NCI-H1694 treated with DMSO at 0.1 percent for 48 hours (cell line): Measurements from ENCODE around the gene ADGRL3.

Source experiments
- DNase-seq: peaks from one replicate; lab custom pipeline; 2025; lab: John Stamatoyannopoulos, UW

The ADGRL3 gene

DNA sequence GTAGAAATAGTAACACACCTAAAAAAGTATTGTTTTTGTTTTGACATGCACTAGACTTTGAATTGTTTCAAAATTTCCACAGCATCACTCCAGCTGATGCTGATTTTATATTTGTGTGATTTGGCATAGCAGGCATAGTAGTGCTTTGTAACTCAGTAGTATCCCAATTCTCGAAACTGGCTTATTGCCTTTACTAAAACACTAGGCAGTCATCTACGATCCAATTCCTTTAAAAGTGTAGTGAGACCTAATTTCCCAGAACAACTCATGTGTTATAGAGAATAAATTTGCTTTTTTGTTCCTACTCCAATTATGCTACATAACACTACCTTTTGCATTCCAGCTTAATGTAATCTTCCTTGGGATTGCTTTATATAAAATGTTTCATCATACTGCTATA lies 797.7 kb downstream of the ADGRL3 start:
- DNase-seq = no peak

DNA sequence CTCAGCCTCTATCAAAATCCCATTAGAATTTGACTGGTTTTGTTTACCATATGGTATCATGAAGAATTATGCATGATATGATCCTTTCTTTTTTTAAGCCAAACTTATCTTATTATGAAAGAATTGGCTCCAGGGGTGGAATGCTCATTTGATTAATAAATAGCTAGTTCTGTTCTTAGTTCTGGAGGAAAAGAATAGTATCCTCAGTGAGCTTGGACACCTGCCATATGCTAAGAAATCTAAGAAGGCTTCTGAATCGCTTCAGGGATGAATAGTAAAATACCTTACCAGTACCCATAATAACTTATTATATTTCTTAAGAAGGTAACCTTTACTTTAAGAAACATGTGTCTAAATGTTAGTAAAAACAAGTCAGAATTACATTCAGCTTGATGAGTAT lies 803.6 kb downstream of the ADGRL3 start:
- DNase-seq = no peak

DNA sequence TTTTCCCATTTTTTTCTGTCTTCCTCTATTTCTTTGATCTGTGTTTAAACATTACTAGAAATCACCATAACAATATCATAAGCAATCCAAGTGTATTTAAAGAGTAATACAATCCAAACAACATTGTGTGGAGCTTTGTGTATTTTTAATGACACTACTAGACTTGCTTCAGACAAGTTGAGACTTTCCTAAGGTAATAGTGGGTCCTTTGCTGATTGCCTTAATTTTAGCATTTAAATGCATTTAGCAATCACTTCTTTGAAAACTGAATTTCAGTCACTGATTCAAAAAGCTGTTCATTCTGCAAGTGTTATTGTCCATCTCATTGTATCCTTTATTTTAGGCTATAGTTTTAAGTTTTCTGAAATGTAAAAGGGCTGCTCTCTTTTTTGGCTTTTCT lies 804.8 kb downstream of the ADGRL3 start:
- DNase-seq = no peak

DNA sequence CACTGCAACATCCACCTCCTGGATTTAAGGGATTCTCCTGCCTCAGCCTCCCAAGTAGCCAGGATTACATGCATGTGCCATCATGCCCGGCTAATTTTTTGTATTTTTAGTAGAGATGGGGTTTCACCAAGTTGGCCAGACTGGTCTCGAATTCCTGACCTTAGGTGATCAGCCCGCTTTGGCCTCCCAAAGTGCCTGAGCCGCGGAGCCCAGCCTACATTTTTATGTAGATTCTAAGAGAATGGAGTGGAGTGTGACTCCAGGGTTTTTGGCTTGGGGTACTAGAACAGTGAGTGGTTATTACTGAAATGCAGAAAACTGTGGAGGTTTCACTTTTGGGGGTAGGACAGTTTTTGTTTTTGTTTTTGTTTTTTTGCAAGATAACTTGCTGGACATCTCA lies 806.0 kb downstream of the ADGRL3 start:
- DNase-seq = no peak

DNA sequence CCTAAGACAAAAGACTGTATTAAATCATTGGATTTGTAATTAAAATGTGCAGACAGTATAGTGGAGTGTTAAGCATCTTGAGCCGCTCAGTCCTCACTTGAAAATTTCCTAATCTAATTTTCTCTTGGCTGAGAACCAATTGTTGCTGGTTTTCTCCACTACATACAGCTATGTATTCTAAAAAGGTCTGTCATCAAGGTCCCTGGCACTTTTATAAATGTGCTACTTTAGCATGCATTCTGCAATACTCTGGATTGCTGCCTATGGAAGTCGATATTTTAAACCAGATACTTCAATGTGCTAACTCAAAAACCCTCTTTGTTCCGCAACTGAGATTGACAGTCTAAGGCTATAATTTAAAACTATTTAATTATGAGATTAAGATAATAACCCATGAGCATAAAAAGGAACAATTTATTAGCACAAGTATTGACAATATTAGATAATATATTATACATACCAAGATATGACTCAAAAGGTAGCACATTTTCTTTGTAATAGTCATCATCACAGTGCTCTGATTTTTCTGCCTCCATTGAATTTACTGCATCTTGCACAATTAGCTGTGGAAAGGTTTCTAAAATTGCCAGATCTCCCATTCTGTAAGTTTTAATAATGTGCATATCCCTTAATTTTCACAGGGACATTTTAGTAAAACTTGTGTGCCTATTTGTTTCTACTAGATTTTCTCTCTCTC lies 815.1 kb downstream of the ADGRL3 start:
- no peak for DNase-seq

DNA sequence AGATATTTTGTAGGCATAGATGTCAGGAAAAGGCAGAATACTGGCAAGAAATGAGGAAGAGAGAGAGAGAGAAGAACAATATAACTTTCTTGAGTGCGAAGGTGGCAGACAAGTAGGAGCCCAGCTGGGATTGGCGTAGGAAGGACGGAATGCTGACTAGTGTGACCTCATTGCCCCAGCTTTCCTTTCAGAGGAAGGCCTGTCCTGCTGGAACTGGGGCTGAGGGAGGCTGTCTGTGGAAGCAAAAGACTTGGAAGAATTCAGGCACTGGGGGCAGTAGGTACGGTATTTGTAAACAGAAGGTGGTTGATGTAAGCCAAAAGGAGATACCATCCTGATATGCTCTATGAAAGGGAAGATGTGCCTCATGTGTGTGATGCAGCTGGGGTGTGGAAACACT lies 818.4 kb downstream of the ADGRL3 start:
- no peak for DNase-seq

DNA sequence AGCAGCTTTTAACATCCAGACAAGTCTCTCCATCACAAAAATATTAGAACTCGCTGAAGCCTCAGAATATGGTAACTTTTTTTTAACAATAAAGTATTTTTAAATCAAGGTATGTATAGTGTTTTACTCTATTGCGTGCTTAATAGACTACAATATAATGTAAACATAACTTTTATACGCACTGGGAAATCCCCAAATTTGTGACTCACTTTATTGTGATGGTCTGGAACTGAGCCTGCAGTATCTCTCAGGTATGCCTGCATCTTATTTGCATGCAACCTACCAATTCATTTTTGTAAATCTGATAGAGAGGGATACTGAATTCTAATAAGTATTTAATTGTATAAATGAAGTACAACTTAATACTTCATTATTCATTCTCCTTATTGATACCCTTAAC lies 823.5 kb downstream of the ADGRL3 start:
- DNase-seq = no peak

DNA sequence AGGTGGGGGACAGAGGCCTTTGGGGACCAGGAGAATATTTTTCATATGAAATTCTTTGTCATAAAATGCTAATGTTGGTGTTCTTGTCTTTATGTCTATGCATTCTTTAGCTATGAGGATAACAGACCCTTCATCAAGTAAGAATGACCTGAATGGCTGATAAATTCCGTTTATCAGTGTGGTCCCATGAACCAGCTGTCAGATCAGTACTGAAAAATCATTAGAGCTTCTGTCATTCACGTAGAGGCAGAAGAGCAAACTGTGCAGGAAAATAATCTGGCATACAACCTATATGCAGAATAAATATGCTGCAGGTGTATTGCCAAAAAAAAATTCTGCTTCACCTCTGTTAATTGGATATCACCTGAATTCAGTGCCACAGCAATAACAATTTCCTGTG lies 828.6 kb downstream of the ADGRL3 start:
- DNase-seq = no peak

DNA sequence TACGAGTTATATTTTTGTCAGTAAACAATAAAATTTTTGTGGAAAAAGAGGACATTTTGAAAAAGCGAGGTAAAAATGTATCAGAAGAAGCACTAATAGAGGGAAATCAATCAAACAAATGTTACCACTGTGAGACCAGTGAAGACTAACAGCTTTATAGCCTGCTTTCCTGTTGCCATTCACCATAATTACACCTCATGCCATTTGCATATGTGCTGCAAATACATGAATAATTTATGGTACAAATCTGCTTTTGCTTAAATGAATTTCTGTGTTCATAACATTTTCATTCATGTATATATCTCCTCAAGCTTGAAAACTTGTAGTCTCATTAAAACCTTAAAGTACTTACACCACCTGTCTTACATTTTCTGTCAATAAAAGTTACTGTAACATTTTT lies 830.8 kb downstream of the ADGRL3 start:
- no peak for DNase-seq

DNA sequence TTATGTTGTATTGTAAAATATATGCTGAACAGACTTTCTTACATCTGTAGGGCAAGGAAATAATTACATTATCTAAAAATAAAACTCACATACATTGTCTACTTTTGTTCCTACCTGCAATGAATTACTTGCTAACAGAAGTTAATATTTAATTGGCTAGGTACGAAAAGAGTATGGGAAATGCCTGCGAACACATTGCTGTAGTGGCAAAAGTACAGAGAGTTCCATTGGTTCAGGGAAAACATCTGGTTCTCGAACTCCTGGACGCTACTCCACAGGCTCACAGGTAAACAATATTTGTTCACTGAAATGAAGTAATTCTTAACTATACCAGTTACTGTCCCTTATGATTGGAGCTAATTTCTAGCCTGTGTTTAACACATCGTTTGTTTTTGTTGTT lies 837.4 kb downstream of the ADGRL3 start:
- no peak for DNase-seq

DNA sequence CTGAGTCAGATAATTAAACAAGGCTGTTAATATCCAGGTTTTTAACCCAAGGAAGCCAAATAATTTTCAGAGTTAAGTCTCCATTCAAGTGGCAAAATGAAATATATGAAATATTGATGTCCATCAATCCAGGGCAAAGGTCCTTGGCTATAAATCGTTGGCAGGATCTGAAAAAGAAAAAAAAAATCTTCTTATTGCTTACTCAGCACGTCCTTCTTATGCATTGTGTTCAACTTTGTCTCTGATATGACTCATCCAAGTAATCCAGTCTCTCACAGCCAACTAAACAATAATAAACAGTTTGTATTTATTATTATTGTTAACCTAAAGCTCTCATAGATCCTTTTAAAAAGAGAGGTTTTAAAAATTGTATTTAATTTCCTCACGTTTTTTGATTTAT lies 851.2 kb downstream of the ADGRL3 start:
- no peak for DNase-seq

DNA sequence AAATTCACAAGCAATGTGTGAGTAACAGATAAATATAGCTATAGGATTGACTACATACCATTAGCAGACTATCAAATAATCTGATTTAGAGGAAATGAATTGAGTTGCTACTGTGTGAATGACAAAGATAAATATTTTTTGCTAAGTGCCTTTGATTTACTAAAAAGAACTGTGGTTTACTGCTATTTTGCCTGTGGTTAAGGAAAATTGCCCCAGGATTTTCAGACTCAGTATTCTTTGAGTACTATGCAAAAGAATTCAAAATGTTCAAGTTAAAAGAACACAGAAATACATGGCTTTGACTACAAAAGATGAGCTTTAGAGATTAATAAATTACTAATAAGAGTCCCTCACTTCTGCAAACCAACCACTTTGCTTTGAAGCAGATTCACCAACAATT lies 853.8 kb downstream of the ADGRL3 start:
- no peak for DNase-seq

DNA sequence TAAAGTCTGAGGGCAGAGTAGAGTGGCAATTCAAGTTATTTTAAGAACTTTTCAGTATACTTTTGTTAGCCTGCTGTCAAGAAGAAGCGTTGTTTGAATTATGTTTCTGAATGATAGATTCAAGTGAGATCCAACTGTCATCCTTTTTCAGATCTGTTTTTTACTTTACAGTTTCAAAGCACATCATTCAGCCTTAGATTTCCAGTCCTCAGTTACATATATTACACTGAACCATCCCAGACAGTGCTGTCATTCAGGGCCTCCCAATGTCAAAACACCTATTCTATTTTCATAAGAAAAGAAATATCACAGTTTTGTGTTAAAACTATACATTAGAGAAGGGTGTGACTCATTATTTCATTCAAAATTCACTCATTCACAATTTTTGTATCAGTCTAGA lies 856.9 kb downstream of the ADGRL3 start:
- DNase-seq = no peak

DNA sequence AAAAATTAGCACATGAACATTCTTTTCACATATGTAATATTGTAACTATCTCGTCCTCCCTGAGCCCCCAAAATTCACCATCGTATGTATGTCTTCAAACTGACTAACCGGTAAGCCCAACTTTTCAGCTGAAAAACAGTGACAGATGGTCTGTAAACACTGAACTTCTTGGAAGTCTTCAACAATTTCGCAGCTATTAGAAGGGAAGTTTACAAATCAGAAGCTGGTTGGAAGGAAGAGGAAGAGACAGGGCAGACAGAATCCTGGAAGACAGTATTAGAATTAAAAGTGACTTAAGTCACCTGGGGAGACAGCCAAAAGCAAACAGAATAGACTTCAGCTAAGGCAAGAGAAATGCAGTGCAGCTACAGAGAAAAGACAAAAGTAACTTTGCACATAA lies 858.4 kb downstream of the ADGRL3 start:
- no peak for DNase-seq

DNA sequence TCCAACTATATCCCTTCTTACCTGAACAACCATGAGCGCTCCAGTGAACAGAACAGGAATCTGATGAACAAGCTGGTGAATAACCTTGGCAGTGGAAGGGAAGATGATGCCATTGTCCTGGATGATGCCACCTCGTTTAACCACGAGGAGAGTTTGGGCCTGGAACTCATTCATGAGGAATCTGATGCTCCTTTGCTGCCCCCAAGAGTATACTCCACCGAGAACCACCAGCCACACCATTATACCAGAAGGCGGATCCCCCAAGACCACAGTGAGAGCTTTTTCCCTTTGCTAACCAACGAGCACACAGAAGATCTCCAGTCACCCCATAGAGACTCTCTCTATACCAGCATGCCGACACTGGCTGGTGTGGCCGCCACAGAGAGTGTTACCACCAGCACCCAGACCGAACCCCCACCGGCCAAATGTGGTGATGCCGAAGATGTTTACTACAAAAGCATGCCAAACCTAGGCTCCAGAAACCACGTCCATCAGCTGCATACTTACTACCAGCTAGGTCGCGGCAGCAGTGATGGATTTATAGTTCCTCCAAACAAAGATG lies 870.2 kb downstream of the ADGRL3 start:
- no peak for DNase-seq

DNA sequence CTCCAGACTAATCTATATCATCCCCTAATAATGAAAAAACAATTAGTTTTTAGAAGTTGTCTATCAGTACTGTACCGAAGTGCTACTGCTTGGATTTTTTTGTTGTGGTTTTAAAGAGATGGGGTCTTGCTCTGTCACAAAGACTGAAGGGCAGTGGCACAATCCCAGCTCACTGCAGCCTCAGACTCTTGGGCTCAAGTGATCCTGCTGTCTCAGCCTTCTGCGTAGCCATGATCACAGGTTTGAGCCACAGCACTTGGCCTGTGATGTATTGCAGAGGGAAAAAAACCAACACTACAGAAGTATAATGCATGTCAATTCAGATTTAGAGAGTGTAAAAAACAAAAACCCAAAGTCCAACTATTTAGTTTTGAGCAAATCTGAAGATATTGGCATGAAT lies 875.0 kb downstream of the ADGRL3 start:
- no peak for DNase-seq

DNA sequence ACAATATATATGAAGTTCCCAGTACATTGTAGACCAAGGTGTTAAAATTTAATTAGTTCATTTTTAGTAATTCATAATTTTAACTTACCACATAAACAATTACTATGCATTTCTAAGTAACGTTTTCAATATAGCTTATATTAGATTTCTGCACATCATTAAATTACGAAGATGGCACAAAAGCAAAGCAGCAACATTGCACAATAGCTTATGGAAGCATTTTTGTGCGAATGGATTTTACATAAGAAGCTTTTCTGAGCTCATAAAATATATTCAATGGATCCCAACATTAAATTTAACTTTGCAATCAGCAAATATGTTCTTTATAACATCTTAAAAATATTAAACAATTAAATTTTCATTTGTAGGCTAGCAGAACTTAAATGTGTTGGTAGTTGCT lies 875.4 kb downstream of the ADGRL3 start:
- DNase-seq = no peak

DNA sequence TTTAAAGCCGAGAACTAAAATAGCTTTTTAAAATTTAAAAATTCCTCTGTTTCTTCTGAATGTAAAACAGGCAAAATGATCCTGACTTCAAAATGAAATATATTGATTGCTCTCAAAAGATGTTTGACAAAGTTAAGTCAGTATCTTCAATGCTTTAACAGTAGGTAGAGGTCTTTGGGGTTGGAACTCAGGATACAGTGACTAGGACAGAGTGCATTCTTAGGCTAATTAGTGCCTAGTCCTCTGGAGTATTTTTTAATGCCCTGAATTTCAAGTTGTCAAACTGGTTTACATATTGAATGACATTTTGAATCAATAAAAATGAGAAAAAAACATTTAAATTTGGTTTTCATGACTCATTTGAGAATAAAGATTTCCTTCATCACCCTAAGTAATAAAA lies 877.3 kb downstream of the ADGRL3 start:
- DNase-seq = no peak

DNA sequence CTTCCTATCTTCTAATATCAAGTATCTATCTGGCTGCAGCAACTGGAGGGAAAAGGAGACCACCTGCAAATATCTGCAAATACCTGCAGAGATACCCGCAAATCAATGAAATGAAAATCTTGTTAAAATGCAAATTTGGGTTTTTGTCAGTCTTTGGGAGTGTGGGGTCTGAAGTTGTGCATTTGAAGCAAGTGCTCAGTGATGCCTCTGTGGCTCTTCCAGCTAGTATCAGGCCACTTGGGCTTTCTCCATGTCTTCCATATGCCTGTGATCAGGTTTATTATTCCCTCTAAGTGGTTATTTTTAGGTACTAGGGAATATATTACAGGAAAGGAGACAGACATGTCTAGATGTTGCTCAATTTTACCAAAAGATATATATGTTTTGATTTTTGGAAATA lies 880.3 kb downstream of the ADGRL3 start:
- no peak for DNase-seq

DNA sequence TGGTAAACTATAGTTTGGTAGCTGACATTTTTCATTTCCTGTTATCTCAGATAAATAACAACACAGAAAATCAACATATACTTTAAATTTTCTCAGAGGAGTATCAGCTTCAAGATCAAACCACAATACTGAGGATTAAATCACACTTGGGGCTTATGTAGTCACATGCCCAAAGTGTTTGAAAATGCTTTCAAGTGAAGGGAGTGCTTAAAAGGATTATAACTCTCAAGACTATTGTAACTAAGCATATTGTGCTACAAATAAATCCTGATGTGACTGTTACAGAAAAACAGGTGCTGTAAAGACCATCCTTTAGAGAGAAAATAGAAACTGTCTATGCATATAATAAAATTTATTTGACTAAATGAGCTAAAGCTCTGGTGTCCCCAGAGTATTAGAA lies 887.6 kb downstream of the ADGRL3 start:
- DNase-seq = no peak

DNA sequence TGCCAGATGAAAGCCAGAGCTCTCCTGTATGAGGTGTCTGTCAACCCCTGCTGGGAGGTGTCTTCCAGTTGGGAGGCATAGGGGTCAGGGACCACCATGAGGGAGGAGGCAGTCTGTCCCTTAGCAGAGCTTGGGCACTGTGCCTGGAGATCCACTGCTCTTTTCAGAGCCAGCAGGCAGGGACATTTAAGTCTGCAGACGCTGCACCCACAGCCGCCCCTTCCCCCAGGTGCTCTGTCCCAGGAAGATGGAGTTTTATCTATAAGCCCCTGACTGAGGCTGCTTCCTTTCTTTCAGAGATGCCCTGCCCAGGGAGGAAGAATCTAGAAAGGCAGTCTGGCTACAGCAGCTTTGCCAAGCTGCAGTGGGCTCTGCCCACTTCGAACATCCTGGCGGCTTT lies 893.6 kb downstream of the ADGRL3 start:
- no peak for DNase-seq

DNA sequence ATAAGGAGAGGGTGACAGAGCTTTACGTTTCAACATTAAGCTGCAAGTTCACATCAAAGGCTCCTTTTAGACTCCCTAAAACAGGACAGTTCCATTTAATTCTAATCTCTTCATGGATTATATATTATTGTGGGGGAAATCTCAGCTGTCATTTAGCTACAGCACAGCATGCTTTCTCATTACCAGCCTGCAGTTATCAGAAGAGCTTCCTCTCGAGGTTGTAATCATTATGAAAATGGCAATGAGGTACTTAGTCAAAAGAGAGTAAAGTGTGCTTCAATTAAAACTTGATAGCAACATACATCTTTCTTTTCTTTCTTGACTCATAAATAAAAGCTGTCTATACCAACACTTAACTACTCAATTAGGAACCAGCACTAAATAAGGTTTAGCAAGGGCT lies 896.8 kb downstream of the ADGRL3 start:
- DNase-seq = no peak

DNA sequence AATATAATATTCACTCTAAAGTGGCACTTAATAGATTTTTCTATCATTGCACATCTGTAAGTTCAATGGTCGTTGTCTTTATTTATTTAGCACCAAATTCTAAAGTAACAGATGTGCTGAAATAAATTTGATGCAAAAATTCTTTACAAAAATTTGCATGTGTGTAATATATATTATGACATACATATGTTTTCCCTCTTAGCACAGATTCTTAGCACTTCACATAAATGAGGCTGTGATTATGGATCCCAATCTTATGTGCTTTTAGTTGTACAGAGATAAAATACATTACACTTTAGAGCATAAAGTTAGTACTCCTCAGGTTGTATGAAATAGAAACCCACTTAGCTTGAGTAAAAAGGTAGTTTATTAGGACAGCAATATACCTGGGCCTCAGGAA lies 915.1 kb downstream of the ADGRL3 start:
- no peak for DNase-seq

DNA sequence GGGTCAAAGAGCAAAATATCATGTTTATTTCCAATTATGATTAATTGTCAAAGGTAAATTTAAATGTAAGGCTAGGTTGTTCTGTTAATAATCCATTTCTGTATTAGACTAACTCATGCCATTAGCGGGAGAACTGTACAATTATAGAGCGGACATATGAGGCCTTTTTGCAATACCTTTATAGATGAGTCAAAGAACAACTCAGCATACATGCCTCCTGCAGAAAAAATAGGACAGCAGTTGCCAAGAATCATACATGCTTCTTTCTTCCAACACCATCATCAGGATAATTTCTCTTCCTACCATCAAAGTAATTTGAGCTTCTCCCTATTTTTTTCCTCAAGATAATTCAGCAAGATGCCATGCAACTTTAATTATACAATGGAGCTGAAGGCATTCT lies 917.8 kb downstream of the ADGRL3 start:
- no peak for DNase-seq
